ENCODE results near the gene NAP1L4.
"Not testable (repeated sequence)": the region's sequence is repeated elsewhere in the genome, so short reads cannot be mapped to it uniquely, and the experiment has no call there.

Gene NAP1L4

GRCh38 chr11:2920343-2920742 lies 71.8 kb downstream of the NAP1L4 start:
- DNase-seq = no peak

GRCh38 chr11:2919837-2920236 lies 72.3 kb downstream of the NAP1L4 start:
- no peak for DNase-seq

- no peak for DNase-seq
Observed at GRCh38 chr11:2919188-2919587, 72.9 kb downstream of the NAP1L4 start.

GRCh38 chr11:2917842-2918490 lies 74.2 kb downstream of the NAP1L4 start:
- DNase-seq = no peak

- no peak for DNase-seq
Observed at GRCh38 chr11:2916892-2917645, 75.1 kb downstream of the NAP1L4 start.

GRCh38 chr11:2916114-2916891 lies 75.8 kb downstream of the NAP1L4 start:
- DNase-seq = no peak

GRCh38 chr11:2915473-2915872 lies 76.7 kb downstream of the NAP1L4 start:
- no peak for DNase-seq

GRCh38 chr11:2914455-2915195 lies 77.5 kb downstream of the NAP1L4 start:
- no peak for DNase-seq

GRCh38 chr11:2913776-2914175 lies 78.4 kb downstream of the NAP1L4 start:
- DNase-seq = no peak

- no peak for DNase-seq
Observed at GRCh38 chr11:2913019-2913431, 79.1 kb downstream of the NAP1L4 start.

GRCh38 chr11:2912498-2912897 lies 79.6 kb downstream of the NAP1L4 start:
- DNase-seq = peak; percentile 96

- no peak for DNase-seq
Observed at GRCh38 chr11:2911785-2912391, 80.2 kb downstream of the NAP1L4 start.

GRCh38 chr11:2911088-2911784 lies 80.9 kb downstream of the NAP1L4 start:
- DNase-seq = no peak

GRCh38 chr11:2910401-2910955 lies 81.7 kb downstream of the NAP1L4 start:
- DNase-seq = no peak

- DNase-seq = no peak
Observed at GRCh38 chr11:2909133-2909902, 82.8 kb downstream of the NAP1L4 start.

- DNase-seq = no peak
Observed at GRCh38 chr11:2908130-2908529, 84.0 kb downstream of the NAP1L4 start.

- DNase-seq = not testable (repeated sequence)
Observed at GRCh38 chr11:2905299-2905698, 86.8 kb downstream of the NAP1L4 start.

- no peak for DNase-seq
Observed at GRCh38 chr11:2904153-2905052, 87.7 kb downstream of the NAP1L4 start.

- DNase-seq = no peak
Observed at GRCh38 chr11:2903672-2904011, 88.5 kb downstream of the NAP1L4 start.

Data from 8988T (cell line).